HEK293 (cell line): ENCODE measurements around the gene TRMT6.

Source experiments
- CTCF ChIA-PET: fragments of 350-600 bp; formaldehyde crosslinking; extraction: SDS; loops from one replicate; lab custom pipeline; 2021; ENCODE audit warnings: antibody characterized with exemption; lab: Yijun Ruan, JAX
- POLR2A ChIA-PET: fragments of 300-600 bp; formaldehyde crosslinking; extraction: SDS; loops from one replicate; lab custom pipeline; 2020; ENCODE audit warnings: antibody characterized with exemption, inconsistent platforms; lab: Yijun Ruan, JAX
- H3K27ac ChIP-seq: fragments of 200-500 bp; sonication (Bioruptor generic); 2 replicates; pipeline ENCODE4 v1.5.1; 2014; ENCODE audit warnings: low read depth, low read length, control low read depth, inconsistent platforms; ENCODE audit errors: extremely low read depth
- H3K36me3 ChIP-seq, 2 experiments: fragments of 200-500 bp in 1 of 2; sonication (Bioruptor generic) in 1 of 2; 1 replicate in 1 of 2; 2 replicates in 1 of 2; pipeline ENCODE4 v1.5.1; 2014 to 2017; ENCODE audit warnings: inconsistent platforms in 2 of 2, low read length in 2 of 2; ENCODE audit not compliant: control insufficient read depth in 2 of 2, insufficient read depth in 1 of 2
- H3K4me1 ChIP-seq: fragments of 200-500 bp; sonication (Bioruptor generic); 2 replicates; pipeline ENCODE4 v1.5.1; 2014; ENCODE audit warnings: mild to moderate bottlenecking, low read length, inconsistent platforms; ENCODE audit not compliant: control insufficient read depth, insufficient read depth
- H3K4me3 ChIP-seq: 2 replicates; pipeline ENCODE4 v1.5.1; 2011; ENCODE audit warnings: low read depth, mild to moderate bottlenecking, control low read depth, low read length, moderate library complexity
- H3K9me3 ChIP-seq: fragments of 200-500 bp; sonication (Bioruptor generic); 2 replicates; pipeline ENCODE4 v1.5.1; 2014; ENCODE audit warnings: low read depth, low read length, inconsistent platforms; ENCODE audit not compliant: control insufficient read depth, insufficient read depth
- OVOL3 ChIP-seq: fragments of 450-650 bp; formaldehyde crosslinking; IDR thresholded peaks from 2 replicates; pipeline ENCODE4 v1.5.1; 2016; ENCODE audit warnings: missing biosample characterization, missing genetic modification characterization
- ZBTB49 ChIP-seq: fragments of 450-650 bp; formaldehyde crosslinking; IDR thresholded peaks from 2 replicates; pipeline ENCODE4 v1.5.1; 2016; ENCODE audit warnings: missing biosample characterization, missing genetic modification characterization, low read depth
- ZFHX2 ChIP-seq: fragments of 450-650 bp; formaldehyde crosslinking; conservative IDR thresholded peaks from 2 replicates; pipeline ENCODE4 v1.5.1; 2016; ENCODE audit warnings: missing biosample characterization, missing genetic modification characterization
- ZIC2 ChIP-seq: fragments of 450-650 bp; formaldehyde crosslinking; IDR thresholded peaks from 2 replicates; pipeline ENCODE4 v1.5.1; 2016; ENCODE audit warnings: missing biosample characterization, missing genetic modification characterization
- ZNF394 ChIP-seq: fragments of 450-650 bp; formaldehyde crosslinking; IDR thresholded peaks from 2 replicates; pipeline ENCODE4 v1.5.1; 2016; ENCODE audit warnings: missing biosample characterization, missing genetic modification characterization, mild to moderate bottlenecking, moderate library complexity, borderline replicate concordance
- ZNF398 ChIP-seq: fragments of 450-650 bp; formaldehyde crosslinking; IDR thresholded peaks from 2 replicates; pipeline ENCODE4 v1.5.1; 2017; ENCODE audit warnings: missing biosample characterization, missing genetic modification characterization
- ZNF501 ChIP-seq: fragments of 450-650 bp; formaldehyde crosslinking; IDR thresholded peaks from 2 replicates; pipeline ENCODE4 v1.5.1; 2016; ENCODE audit warnings: missing biosample characterization, missing genetic modification characterization
- ZNF510 ChIP-seq: fragments of 450-650 bp; formaldehyde crosslinking; IDR thresholded peaks from 2 replicates; pipeline ENCODE4 v1.5.1; 2018; ENCODE audit warnings: mild to moderate bottlenecking, missing genetic modification characterization, missing biosample characterization; ENCODE audit not compliant: insufficient replicate concordance
- ZNF558 ChIP-seq: fragments of 450-650 bp; formaldehyde crosslinking; IDR thresholded peaks from 2 replicates; pipeline ENCODE4 v1.5.1; 2016; ENCODE audit warnings: missing biosample characterization, missing genetic modification characterization
- ZSCAN16 ChIP-seq: fragments of 450-650 bp; formaldehyde crosslinking; IDR thresholded peaks from 2 replicates; pipeline ENCODE4 v1.5.1; 2016; ENCODE audit warnings: missing biosample characterization, missing genetic modification characterization
- TF ChIP-seq, protein P1 (sequence below): fragments of 450-650 bp; formaldehyde crosslinking; IDR thresholded peaks from 2 replicates; pipeline ENCODE4 v1.5.1; 2017; ENCODE audit warnings: missing biosample characterization, mild to moderate bottlenecking, missing genetic modification characterization, moderate library complexity
- TF ChIP-seq, protein P2 (sequence below): fragments of 450-650 bp; formaldehyde crosslinking; IDR thresholded peaks from 2 replicates; pipeline ENCODE4 v1.5.1; 2016; ENCODE audit warnings: missing biosample characterization, missing genetic modification characterization

Gene TRMT6

DNA sequence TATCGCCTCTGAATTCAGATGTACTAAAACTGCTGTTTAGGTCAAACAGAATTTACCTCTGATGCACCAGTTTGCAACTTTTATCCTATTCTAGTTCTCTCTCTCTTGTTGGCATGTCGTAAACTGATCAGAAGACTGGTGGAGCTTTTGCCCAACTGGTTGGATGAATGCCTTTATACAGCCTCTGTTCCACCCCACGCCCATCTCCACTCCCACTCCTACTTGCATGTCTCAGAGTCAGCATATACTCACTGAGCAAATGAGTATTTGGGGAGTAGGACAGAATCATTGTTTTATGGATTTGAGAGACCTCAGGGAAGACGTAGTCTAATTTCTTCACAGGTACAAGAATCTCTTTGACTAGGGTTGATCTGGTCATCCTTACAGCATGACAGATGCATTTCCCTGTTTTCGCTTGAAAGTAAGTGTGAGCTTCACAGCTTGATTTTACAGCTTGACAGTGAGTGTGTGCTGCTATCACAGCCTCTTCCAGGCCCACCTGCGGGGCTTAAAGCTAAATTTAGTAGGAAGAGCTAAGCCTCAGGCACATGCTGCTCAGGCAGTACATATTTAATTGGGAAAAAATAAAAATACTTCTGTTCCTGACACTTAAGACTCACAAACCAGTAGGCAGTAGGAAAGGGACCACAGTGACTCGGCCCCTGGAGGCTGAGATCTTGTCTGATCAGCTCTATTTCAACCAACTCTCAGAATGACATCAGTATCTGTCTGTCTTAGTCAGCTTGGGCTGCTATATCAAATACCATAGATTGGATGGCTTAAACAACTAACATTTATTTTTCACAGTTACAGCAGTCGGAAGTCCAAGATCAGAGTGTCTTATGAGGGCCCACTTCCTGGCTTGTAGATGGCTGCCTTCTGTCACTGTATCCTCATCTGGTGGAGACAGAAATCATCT lies 30.4 kb downstream of the TRMT6 start:
- H3K4me3 ChIP-seq, result no peak overlapping the region
- ChIA-PET CTCF (interaction anchor here (1.0 kb wide), 2 partner anchors 22 to 113 kb away, joined by 3 read pairs; no protein-coding TSS in a partner anchor), POLR2A (no interaction called here)
- H3K27ac ChIP-seq, result no peak overlapping the region
- H3K4me1 ChIP-seq, result peaks cover 3% of the 10 kb centered on the region; the same call in 1 of the 2 replicates
- no peak for TF ChIP-seq ZNF510 (tag by site-specific recombination)
- peak; percentile 35; the same call in 1 of the 2 replicates for TF ChIP-seq ZFHX2 (tag by site-specific recombination)
- 0 out of 2 replicates have a peak, but pooled peaks have one; percentile 22 for TF ChIP-seq ZIC2 (tag by site-specific recombination)
- no peak for TF ChIP-seq ZNF398
- no peaks in the 10 kb centered on the region for H3K9me3 ChIP-seq
- no peaks in the 10 kb centered on the region for H3K36me3 ChIP-seq

DNA sequence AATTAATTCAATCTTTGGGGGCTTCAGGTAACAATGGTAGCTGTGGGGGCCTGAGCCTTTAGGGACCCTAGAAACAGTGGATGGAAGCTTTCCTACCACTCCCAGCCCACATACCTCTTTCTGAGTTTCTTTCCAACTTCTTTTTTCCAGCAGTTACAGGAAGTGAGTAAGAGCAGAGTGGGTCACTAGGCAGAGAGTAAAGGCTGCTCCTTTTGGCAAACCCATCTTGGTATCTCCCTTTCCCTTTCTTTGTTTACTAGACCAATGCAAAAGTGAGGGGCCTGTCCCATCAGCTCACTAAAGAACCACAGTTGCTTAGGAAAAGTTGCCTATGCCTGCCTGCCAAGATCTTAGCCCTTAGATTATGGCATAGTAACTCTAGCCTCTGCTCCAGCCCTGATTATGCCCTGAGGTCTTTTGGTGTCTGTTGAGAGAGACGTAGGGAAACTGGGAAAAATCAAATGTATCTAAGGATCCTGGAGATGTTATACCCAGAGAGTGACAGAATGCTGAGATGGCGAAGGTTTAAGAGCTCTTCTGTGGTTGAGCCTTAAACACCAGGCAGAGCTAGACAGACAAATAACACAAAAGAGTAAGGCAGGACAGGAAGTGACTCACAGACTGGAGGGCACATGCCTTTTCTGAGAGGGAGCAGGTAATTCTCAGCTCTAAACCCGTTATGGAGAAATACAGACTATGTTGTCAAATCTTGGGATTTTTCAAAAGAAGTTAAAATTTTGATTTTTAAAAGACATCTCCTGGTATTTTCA lies 31.3 kb downstream of the TRMT6 start:
- CTCF ChIA-PET, result interaction anchor here (0.6 to 1.0 kb wide), 4 partner anchors 23 to 232 kb away, joined by 3 to 4 read pairs (median 3); no protein-coding TSS in a partner anchor
- no peaks in the 10 kb centered on the region for H3K36me3 ChIP-seq
- POLR2A ChIA-PET, result no interaction called here
- TF ChIP-seq, protein P1, sequence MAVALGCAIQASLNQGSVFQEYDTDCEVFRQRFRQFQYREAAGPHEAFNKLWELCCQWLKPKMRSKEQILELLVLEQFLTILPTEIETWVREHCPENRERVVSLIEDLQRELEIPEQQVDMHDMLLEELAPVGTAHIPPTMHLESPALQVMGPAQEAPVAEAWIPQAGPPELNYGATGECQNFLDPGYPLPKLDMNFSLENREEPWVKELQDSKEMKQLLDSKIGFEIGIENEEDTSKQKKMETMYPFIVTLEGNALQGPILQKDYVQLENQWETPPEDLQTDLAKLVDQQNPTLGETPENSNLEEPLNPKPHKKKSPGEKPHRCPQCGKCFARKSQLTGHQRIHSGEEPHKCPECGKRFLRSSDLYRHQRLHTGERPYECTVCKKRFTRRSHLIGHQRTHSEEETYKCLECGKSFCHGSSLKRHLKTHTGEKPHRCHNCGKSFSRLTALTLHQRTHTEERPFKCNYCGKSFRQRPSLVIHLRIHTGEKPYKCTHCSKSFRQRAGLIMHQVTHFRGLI, result no peak
- TF ChIP-seq ZBTB49 (no peak), ZNF394 (tag by site-specific recombination) (no peak), ZSCAN16 (no peak), ZIC2 (tag by site-specific recombination) (no peak), OVOL3 (no peak), ZNF558 (tag by site-specific recombination) (no peak), ZNF501 (tag by site-specific recombination) (no peak)
- TF ChIP-seq, protein P2, sequence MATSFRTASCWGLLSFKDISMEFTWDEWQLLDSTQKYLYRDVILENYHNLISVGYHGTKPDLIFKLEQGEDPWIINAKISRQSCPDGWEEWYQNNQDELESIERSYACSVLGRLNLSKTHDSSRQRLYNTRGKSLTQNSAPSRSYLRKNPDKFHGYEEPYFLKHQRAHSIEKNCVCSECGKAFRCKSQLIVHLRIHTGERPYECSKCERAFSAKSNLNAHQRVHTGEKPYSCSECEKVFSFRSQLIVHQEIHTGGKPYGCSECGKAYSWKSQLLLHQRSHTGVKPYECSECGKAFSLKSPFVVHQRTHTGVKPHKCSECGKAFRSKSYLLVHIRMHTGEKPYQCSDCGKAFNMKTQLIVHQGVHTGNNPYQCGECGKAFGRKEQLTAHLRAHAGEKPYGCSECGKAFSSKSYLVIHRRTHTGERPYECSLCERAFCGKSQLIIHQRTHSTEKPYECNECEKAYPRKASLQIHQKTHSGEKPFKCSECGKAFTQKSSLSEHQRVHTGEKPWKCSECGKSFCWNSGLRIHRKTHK, result no peak
- no peak overlapping the region for H3K27ac ChIP-seq
- no peaks in the 10 kb centered on the region for H3K9me3 ChIP-seq
- H3K4me1 ChIP-seq, result peaks cover 3% of the 10 kb centered on the region; the same call in 1 of the 2 replicates
- no peak overlapping the region for H3K4me3 ChIP-seq
